Activated CD8-positive, alpha-beta memory T cell treated with anti-CD3 and anti-CD28 coated beads, Interleukin-2, amount 50 U/mL, for 4 hours (primary cell): ENCODE results near the gene STIP1.

Experiments used
- DNase-seq: peaks from one replicate; pipeline ENCODE4 v3.0.0-alpha.2; 2020

STIP1 gene

DNA sequence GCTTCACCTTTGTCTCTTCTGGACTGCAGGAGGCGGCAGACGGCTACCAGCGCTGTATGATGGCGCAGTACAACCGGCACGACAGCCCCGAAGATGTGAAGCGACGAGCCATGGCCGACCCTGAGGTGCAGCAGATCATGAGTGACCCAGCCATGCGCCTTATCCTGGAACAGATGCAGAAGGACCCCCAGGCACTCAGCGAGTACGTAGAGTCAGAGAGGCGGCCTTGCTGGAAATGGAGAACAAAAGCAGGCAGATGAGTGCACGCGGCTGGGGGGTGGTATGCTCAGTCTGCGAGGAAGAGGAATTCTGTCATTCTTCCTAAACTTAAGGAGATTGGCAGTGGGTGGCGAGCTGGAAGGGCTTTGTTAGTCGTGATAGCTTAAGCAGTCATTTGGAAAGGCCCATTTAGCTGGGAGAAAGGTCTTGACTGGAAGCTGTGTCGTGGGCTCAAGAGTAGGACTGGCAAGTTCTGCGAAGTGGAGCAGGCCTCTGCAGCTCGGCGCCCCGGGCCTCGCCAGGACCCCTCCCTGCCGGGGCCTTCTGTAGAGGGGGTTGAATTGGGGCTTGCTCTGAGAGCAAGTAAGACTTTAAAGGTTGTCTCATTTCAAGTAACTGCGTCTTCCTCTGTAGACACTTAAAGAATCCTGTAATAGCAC is 17.6 kb downstream of the STIP1 start:
- no peak for DNase-seq

DNA sequence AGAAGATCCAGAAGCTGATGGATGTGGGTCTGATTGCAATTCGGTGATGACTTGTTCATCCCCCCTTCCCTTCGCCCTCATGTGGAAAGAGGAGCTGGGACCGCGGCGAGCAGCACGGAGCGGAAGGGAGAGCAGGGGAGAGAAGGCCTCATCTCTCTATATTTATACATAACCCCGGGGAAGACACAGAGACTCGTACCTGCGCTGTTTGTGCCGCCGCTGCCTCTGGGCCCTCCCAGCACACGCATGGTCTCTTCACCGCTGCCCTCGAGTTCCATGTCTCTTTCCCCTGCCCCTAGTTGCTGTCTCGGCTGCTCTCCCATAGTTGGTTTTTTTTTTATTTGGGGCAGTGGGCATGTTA is 18.1 kb downstream of the STIP1 start:
- no peak for DNase-seq

DNA sequence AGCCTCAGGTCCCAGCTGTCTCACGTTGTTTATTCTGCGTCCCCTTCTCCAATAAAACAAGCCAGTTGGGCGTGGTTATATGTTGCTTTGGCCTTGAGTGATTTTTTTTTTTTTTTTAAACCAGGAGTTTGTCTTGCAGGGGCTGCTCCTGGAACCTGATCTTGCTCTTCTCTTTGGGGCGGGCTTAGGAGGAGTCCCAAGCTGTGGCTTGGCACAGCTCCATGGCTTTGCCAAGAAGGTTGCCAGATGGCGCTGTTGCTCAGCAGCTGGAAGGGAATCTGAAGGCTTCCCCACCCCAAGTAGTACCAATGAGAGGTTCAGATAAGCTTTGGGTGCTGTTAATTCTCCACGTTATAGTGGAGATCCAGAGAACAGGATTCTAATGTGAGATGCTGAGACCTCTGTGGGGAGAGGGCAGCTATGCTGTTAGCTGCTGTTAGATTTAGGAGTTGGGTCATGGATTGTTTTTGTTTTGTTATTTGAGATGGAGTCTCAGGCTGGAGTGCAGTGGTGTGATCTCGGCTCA is 18.6 kb downstream of the STIP1 start:
- DNase-seq: peak; percentile 84

DNA sequence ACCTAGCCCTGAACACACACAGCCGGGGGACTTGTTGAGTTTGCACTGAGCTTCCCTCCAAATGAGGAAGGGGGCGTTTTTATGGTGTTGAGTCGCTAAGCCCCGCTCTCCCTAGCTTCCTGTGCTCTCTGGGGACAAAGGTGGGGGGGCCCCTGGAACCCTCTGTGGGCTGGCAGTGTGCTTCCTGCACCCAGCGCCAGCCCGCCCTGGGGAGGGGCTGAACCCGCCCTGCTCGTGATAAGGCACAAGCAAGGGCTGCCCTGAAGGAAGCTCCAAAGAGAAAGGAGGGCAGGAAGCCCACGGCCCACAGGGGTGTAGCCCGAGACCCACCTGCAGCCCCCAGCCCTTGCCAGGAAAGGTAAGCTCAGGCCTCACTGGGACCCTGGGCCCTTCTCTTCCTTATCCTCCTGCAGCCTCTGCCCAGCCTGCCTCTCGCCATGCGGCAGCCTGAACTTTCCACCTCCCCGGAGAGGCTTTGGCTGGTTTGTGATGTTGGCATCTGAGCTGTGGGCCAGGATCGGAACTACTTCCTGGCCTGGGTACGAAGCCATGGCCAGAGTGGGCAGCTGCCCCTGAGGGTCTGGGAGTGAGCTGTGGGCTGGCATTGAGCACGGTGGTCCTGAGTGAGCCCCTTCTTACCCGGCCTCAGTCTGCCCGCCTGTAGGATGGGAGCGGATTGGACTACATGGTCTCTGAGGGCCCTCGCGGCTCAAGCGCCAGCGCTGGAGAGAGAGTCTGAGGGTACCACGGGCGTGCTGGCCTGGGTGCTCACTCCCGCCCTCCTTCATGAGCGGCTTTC is 20.7 kb downstream of the STIP1 start, which contains the start of gene FERMT3:
Gene FERMT3 (plus strand): TSS at position 265 of the 799 bp plus-strand sequence. CDS start 644 bp downstream, outside the sequence.
- peak; percentile 76 for DNase-seq

DNA sequence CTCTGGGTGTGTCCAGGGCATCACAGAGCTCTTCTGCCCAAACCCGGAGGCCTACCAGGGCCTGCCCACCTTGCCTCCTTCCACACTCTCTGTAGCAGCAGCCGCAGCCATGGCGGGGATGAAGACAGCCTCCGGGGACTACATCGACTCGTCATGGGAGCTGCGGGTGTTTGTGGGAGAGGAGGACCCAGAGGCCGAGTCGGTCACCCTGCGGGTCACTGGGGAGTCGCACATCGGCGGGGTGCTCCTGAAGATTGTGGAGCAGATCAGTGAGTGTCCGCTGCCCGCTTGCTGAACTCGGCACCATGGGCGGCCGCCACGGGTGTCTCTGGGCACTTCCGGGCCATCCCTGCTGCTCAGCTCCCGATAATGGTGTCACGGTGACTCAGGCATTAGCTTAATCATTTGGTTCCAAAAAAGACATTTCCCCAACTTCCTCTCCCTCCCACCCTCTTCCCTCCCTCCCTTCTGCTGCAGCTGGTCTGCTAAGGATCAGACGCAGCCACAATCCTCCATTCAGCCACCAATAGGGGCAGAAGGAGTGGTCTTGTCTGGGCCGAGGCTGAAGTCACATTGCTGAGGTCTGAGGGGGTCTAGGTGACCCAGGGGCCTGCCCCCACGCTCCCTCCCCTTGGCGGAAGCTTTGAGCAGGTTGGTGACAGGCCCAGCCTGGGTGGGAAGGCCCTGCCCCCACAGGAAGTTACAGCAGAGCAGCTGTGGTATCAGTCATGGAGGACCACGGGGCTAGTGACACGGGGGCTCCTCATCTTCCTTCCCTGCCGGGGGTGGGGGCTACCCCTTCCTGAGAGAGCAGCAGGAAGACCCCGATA is 21.5 kb downstream of the STIP1 start:
- peak; percentile 85 for DNase-seq

DNA sequence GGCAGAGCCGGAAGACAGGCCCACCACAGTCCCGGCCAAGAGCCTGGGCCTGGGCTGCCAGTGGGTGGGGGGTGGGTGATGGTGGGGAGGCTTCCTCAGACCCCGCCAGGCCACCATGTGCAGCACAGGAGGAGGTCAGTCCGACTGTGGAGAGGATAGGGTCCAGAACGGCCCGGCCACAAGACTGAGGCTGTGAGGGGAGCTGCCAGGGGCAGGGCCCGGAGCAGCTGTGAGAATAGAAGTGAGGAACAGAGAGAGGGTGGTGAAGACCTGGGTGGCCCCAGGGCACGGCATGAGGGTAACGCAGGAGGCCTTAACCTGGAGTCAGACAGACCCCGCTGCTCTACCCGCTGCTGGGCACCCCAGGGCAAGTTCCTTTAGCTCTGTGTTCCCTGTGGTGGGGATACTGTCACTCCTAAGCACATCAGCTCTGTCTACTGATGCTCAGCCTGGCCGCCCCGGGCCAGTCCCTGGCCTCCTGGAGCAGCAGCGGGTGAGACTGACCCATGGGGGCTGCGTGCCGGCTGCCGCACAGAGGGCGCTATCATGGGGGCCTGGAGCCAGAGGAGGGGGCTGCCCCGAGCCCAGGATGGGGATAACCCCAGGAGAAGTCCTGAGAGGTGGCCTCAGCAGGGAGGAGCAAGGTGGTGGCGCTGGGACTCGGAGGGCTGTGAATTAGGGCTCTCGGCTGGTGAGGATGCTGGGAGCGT is 22.3 kb downstream of the STIP1 start:
- DNase-seq: no peak

DNA sequence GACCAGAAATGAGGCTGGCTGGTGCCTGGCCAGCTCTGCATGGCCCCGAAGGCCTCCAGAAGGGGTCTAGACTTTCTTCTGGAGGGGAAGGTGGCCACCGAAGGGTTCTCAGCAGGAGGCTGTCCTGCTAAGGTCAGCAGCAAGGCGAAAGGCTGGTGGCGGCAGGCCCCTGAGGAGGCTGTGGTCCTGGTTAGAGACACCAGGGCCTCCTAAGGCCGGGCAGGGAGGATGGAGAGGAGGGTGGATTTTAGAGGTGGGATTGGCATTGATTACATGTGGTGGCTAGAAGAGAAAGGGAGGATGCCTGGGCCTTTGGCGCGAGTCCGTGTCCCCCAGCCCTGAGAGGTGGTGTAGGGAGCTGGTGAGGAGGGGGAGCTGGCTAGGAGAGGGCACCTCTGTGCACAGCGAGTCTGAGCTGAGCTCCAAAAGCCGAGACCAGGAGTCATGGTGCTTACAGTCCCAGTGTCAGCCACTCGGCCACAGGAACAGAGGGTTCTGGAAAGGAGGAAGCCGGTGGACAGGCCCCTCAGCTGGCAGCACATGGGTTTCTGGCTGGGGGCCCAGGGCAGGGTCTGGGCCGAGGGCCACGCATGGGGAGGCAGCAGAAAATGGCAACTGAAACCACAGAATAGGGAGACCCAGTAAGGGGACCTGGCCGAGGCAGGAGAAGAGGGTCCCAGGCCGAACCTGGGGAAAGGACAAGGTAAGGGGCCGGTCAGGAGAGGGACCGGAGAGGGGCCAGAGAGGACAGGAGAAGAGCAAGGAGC is 23.0 kb downstream of the STIP1 start:
- no peak for DNase-seq

DNA sequence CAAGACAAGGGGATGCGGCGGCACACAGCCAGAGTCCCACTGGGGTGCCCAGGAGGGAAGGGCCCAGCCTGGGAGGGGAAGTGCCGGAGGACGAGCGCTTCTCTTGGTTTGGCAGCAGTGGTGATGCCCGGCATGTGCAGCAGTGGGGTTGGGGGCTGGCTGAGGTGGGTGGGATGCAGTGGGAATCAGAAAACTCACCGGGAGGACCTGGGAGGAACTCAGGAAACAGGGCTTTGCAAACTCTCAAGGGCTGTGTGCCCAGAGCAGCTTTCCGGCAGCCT is 23.5 kb downstream of the STIP1 start:
- DNase-seq: no peak

DNA sequence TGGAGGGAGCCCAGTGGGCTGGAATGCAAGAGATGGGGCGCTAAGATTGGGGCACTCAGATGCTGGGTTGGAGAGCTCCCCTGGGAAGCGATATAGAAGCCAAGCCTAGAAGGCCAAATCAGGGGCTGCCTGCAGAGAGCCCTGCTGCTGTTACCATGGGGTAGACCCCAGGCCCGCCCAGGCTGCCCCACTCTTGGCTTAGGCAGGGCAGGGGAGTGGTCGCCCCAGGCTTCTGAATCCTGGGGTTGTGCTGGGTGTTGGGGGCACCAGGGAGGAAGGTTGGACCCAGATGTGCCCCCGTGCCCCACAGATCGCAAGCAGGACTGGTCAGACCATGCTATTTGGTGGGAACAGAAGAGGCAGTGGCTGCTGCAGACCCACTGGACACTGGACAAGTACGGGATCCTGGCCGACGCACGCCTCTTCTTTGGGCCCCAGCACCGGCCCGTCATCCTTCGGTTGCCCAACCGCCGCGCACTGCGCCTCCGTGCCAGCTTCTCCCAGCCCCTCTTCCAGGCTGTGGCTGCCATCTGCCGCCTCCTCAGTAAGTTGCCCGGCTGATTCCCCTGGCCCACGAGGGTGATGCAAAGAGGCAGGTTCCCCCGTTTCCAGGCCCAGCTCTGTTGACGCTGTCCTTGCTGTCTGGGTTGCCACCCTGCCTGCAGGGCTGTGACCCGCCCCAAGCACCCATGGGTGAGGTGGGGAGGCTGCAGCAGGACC is 24.5 kb downstream of the STIP1 start:
- DNase-seq: no peak

DNA sequence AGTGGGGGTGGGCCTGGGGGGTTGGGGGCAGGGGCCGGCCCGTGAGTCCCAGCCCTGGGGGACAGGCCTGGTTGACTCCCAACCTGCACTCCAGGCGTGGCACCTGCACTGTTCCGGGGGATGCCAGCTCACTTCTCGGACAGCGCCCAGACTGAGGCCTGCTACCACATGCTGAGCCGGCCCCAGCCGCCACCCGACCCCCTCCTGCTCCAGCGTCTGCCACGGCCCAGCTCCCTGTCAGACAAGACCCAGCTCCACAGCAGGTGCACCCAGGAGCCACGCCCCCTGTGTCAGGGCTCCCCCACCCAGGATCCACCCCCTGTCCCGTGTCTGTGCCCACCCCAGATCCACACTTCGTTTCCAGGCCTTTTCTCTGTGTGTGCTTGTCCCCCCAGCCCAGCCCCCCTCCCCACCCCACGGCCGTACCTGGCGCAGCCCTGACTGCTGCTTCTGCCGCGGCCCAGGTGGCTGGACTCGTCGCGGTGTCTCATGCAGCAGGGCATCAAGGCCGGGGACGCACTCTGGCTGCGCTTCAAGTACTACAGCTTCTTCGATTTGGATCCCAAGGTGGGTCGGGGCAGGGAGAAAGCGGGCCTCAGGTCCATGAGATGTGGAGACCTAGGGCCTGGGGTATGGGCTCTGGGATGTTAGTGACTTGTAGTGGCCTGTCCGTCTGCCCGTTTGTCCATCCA is 25.4 kb downstream of the STIP1 start:
- no peak for DNase-seq

DNA sequence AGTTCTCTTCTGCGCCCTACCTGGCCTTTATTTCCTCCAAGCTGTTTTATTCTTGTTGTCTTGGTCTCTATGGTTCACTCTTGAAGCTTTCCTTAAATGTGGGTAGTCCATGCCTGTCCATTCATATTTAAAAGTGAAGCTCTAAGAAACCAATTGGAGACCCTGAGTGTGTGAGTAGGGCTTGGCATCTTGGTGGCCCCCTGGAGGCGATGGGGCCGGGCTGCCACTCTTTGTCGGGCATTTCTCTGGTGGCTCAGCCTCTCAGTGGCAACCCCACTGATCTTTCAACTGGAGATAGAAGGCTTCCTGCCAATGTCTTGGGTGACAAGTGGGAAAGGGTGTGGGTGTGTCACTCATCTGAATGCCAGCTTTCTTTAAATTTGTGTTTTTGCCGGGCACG is 30.9 kb downstream of the STIP1 start:
- no peak for DNase-seq

DNA sequence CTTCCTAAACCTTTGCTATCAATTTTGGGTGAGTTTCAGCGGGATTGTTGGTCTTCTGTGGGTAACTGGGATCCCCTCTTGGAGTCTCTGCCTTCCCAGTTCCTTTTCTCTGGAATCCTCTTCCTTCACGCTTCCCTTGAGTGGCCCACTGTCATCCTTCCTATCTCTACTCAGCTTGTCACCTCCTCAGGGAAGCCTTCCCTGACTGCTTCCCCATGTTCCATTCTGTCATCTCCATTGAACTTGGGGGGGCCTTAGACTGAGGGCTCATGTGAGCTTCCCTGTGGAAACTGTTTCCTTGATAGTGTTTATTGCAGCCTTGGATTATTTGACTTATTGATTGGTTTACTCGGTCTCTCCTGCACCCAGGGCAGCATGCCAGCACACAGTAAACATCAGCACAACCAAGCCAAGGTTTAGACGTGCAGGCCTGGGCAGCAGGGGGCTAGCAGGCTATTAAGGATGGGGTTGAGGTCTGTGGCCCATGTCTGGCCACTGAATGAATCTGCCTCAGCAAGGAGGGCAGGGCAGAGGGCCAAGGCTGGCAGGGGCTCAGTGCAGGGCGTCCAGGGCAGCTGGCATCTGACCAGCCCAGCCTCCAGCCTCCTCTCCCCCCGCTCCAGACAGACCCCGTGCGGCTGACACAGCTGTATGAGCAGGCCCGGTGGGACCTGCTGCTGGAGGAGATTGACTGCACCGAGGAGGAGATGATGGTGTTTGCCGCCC is 32.8 kb downstream of the STIP1 start:
- no peak for DNase-seq

DNA sequence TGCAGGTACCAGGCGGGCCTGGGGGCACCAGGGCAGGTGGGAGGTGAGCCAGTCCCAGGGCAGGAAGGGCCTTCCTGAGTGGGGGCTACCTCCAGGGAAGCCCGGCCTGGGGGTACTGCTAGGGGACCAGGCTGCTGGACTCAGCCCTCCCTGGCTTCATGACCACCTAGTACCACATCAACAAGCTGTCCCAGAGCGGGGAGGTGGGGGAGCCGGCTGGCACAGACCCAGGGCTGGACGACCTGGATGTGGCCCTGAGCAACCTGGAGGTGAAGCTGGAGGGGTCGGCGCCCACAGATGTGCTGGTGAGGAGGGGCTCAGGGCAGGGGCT is 33.3 kb downstream of the STIP1 start:
- DNase-seq: no peak

DNA sequence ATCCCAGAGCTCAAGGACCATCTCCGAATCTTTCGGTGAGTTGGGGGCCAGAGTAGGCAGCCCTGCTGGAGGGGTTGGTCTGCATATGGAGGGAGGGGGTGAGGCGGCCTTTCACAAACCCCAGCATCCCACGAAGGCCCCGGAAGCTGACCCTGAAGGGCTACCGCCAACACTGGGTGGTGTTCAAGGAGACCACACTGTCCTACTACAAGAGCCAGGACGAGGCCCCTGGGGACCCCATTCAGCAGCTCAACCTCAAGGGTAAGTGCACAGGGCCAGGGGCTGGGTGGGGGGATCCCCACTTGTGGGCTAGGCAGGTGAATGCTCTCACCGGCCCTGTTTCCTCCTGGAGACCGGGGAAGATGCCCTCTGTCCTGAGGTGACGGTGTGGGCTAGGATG is 33.8 kb downstream of the STIP1 start:
- no peak for DNase-seq

DNA sequence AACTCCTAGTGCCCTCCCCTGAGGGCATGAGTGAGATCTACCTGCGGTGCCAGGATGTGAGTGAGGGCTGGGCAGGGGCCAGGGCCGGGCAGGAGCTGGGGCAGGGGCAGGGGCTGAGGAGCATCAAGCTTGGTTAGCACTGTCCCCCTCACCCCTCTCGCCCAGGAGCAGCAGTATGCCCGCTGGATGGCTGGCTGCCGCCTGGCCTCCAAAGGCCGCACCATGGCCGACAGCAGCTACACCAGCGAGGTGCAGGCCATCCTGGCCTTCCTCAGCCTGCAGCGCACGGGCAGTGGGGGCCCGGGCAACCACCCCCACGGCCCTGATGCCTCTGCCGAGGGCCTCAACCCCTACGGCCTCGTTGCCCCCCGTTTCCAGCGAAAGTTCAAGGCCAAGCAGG is 34.3 kb downstream of the STIP1 start:
- no peak for DNase-seq

DNA sequence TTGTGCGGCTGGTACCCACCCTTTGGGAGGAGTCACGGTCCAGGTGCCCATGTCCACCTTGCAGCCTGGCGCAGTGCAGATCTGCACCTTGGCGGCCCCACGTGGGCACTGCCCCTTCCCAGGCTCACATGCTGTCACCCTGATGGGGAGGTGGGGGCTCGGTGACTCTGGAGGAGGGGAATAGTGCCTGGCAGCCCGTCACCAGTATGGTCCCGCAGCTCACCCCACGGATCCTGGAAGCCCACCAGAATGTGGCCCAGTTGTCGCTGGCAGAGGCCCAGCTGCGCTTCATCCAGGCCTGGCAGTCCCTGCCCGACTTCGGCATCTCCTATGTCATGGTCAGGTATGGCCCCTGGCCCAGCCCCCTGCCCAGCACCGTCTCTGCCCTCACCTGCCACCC is 34.8 kb downstream of the STIP1 start:
- DNase-seq: no peak

DNA sequence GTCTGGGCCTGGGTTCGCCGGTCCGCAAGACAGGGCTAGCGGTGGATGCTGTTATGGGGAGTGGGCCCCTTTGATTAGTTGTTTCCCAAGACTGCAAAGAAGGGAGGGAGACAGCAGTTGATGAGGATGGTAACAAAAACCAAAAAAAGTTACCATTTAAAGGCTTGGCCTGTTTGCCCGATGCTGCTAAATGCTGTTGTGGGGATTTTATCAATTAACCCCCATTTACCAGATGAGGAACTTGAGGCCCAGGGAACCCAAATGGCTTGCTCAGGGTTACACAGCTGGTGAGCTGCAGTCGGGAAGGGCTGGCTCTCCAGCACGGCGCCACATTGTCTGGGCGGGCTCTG is 36.7 kb downstream of the STIP1 start:
- no peak for DNase-seq

DNA sequence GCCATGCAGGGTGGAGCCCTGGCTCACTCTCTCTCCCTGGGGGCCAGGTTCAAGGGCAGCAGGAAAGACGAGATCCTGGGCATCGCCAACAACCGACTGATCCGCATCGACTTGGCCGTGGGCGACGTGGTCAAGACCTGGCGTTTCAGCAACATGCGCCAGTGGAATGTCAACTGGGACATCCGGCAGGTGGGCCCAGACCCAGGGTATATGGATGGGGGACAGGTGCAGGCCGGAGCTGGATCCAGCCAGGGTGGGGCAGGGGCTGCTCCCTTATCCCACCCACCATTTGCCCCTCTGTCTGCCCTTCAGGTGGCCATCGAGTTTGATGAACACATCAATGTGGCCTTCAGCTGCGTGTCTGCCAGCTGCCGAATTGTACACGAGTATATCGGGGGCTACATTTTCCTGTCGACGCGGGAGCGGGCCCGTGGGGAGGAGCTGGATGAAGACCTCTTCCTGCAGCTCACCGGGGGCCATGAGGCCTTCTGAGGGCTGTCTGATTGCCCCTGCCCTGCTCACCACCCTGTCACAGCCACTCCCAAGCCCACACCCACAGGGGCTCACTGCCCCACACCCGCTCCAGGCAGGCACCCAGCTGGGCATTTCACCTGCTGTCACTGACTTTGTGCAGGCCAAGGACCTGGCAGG is 37.2 kb downstream of the STIP1 start:
- peak; percentile 14 for DNase-seq

DNA sequence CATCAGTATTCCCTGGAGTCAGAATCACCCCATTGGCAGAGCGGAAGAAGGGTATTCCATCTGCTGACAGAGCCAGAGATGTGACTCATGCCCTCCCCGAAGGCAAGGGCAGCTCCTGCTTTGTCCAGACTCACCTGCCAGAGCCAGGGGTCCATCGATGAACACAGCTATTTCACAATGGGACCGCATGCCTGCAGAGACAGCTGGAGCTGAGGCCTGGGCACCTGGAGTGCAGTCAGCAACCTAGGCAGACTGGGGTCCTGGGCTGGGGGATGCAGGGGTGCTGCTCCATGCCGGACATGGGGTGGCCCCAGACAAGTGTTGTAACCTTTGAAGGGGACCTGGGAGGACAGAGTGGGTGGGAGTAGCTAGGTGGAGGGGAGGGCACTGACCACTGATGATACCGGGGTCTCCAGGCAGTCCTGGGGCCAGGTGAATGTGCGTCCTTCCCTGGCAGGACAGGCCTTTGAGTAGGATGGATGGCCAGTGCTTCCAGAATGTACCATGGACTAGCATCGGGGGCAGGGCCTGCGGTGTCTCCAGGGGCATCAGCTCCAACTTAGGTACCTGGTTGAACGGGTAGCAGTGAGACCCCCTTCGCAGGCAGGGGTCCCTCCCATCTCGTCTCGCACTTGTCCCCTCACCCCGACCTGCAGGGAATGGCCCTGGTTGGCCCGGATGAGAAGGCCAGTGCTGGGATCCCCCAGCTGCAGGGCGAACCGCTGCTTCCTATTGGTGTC is 38.4 kb downstream of the STIP1 start:
- peak; percentile 17 for DNase-seq
